NCI-H1048 (cell line): ENCODE measurements around the gene DSTN.

Experiments used
- DNase-seq: peaks from one replicate; lab custom pipeline; 2025; lab: John Stamatoyannopoulos, UW

Gene DSTN

GRCh38 chr20:17637985-17638640 lies 68.2 kb downstream of the DSTN start:
- DNase-seq: no peak

GRCh38 chr20:17638835-17639407 lies 69.0 kb downstream of the DSTN start:
- DNase-seq: no peak

GRCh38 chr20:17640146-17640874 lies 70.4 kb downstream of the DSTN start:
- no peak for DNase-seq

GRCh38 chr20:17640875-17641378 lies 71.1 kb downstream of the DSTN start:
- no peak for DNase-seq

- no peak for DNase-seq
Observed at GRCh38 chr20:17641520-17641964, 71.7 kb downstream of the DSTN start.

GRCh38 chr20:17641993-17642392 lies 72.1 kb downstream of the DSTN start:
- no peak for DNase-seq

GRCh38 chr20:17642404-17643269 lies 72.8 kb downstream of the DSTN start:
- no peak for DNase-seq

- DNase-seq: no peak
Observed at GRCh38 chr20:17643531-17644188, 73.8 kb downstream of the DSTN start.

GRCh38 chr20:17644451-17644850 lies 74.6 kb downstream of the DSTN start:
- no peak for DNase-seq

- DNase-seq: no peak
Observed at GRCh38 chr20:17645010-17645409, 75.1 kb downstream of the DSTN start.

- no peak for DNase-seq
Observed at GRCh38 chr20:17645546-17646208, 75.8 kb downstream of the DSTN start.

GRCh38 chr20:17646209-17646960 lies 76.5 kb downstream of the DSTN start:
- DNase-seq: no peak

GRCh38 chr20:17646961-17647301 lies 77.1 kb downstream of the DSTN start:
- DNase-seq: no peak

GRCh38 chr20:17647391-17648314 lies 77.8 kb downstream of the DSTN start:
- DNase-seq: no peak

- no peak for DNase-seq
Observed at GRCh38 chr20:17648315-17648646, 78.4 kb downstream of the DSTN start.

- no peak for DNase-seq
Observed at GRCh38 chr20:17648791-17649730, 79.2 kb downstream of the DSTN start.

- DNase-seq: no peak
Observed at GRCh38 chr20:17650301-17651128, 80.6 kb downstream of the DSTN start.
